ENCODE data around the gene CTNND2. TPM values are rescaled to one million over a fixed set of nuclear protein-coding genes. Genes with fewer than 3 reads are reported as not detected.

Gene CTNND2
- total and polyA plus RNA-seq, 5 donors from 2014 or later = not detected

DNA sequence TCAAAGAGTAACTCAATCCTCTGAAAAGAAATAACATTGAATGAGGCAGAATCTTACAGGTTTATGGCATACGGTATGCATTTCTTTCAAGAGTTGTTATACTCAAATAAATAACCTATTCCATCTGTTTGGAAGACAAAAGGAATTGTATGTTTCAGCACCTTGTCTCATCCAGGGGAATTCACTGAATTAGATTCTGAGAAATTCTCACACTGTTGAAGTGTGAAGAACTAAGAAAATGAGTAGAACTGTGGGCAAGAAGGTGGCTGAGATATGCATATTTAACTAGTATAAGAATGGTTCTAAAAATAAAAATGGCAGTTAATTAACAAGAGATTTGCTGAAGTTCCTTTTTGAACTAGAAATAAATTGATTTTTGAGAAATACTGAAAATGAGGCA, 863.9 kb downstream of the CTNND2 start:
- Histone ChIP-seq H3K9me3 (ENCODE audit: control insufficient read depth in 2 of 2, low read length in 2 of 2) (no peaks in the 10 kb centered on the region), H3K4me3 (ENCODE audit: low read depth, low read length) (no peak overlapping the region), H3K27me3 (ENCODE audit: control insufficient read depth, insufficient read depth, low read length) (no peaks in the 10 kb centered on the region), H3K36me3 (ENCODE audit: control insufficient read depth, insufficient read depth, low read length) (no peaks in the 10 kb centered on the region), H3K4me1 (ENCODE audit: control insufficient read depth, insufficient read depth, low read length, poor library complexity, severe bottlenecking) (no peaks in the 10 kb centered on the region), H3K27ac (ENCODE audit: insufficient read depth, low read length, poor library complexity, severe bottlenecking) (no peak overlapping the region)
- H3K4me1 Mint-ChIP-seq = no peaks in the 10 kb centered on the region
- peaks cover 10% of the 10 kb centered on the region for H3K27me3 Mint-ChIP-seq
- DNase-seq = no peak
- ATAC-seq (ENCODE audit: low read depth in 2 of 2) = no peak
- H3K27ac Mint-ChIP-seq = no peak overlapping the region
- H3K9me3 Mint-ChIP-seq = peaks cover 0 to 3% (median 0%) of the 10 kb centered on the region in 7 donors
- no peak overlapping the region for H3K4me3 Mint-ChIP-seq
- H3K36me3 Mint-ChIP-seq = no peaks in the 10 kb centered on the region

DNA sequence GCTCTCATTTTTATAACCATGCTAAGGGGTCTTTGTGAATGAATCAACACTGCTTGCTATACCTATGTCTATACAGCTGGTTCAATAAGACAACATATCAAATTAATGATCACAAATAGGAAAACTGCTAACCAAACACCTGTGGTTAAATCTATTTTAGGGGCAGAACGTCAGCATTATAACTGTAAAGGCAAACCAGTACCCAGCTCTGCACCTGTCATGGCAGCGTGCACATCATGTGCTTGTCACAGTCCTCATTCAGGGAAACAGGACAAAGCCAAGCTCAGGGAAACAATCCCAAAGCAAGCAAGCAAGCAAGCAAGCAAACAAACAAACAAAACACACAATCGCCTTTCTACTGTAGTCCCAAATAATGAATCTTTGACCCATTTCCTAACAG, 865.5 kb downstream of the CTNND2 start:
- Mint-ChIP-seq H3K27ac (no peak overlapping the region), H3K4me1 (no peaks in the 10 kb centered on the region), H3K27me3 (peaks cover 10% of the 10 kb centered on the region), H3K9me3 (peaks cover 0 to 4% (median 0%) of the 10 kb centered on the region in 7 donors), H3K36me3 (no peaks in the 10 kb centered on the region), H3K4me3 (no peak overlapping the region)
- Histone ChIP-seq H3K4me1 (ENCODE audit: control insufficient read depth, insufficient read depth, low read length, poor library complexity, severe bottlenecking) (no peaks in the 10 kb centered on the region), H3K36me3 (ENCODE audit: control insufficient read depth, insufficient read depth, low read length) (no peaks in the 10 kb centered on the region), H3K4me3 (ENCODE audit: low read depth, low read length) (no peak overlapping the region), H3K27me3 (ENCODE audit: control insufficient read depth, insufficient read depth, low read length) (no peaks in the 10 kb centered on the region), H3K27ac (ENCODE audit: insufficient read depth, low read length, poor library complexity, severe bottlenecking) (no peak overlapping the region), H3K9me3 (ENCODE audit: control insufficient read depth in 2 of 2, low read length in 2 of 2) (no peaks in the 10 kb centered on the region)
- no peak for DNase-seq
- no peak for ATAC-seq (ENCODE audit: low read depth in 2 of 2)

DNA sequence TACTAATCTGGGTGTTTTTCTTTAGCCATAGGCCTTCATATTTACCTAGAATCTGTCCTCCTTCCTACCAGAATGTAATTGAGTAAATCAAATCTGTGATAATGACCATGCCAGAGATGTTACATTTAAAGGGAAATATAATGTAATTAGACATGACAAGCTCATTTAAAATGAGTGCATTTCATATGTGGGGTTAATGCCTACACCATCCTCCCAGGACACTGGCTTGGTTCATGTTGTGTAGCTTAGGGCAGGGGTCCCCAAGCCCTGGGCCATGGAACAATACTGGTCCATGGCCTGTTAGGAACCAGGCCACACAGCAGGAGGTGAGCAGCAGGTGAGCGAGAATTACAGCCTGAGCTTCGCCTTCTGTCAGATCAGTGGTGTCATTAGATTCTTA, 866.3 kb downstream of the CTNND2 start:
- Mint-ChIP-seq H3K4me3 (no peak overlapping the region), H3K27me3 (peaks cover 10% of the 10 kb centered on the region), H3K9me3 (peaks cover 0 to 4% (median 0%) of the 10 kb centered on the region in 7 donors), H3K36me3 (no peaks in the 10 kb centered on the region), H3K4me1 (no peaks in the 10 kb centered on the region), H3K27ac (no peak overlapping the region)
- ATAC-seq (ENCODE audit: low read depth in 2 of 2) (no peak), DNase-seq (no peak)
- Histone ChIP-seq H3K36me3 (ENCODE audit: control insufficient read depth, insufficient read depth, low read length) (no peaks in the 10 kb centered on the region), H3K4me1 (ENCODE audit: control insufficient read depth, insufficient read depth, low read length, poor library complexity, severe bottlenecking) (no peaks in the 10 kb centered on the region), H3K4me3 (ENCODE audit: low read depth, low read length) (no peak overlapping the region), H3K9me3 (ENCODE audit: control insufficient read depth in 2 of 2, low read length in 2 of 2) (no peaks in the 10 kb centered on the region), H3K27ac (ENCODE audit: insufficient read depth, low read length, poor library complexity, severe bottlenecking) (no peak overlapping the region), H3K27me3 (ENCODE audit: control insufficient read depth, insufficient read depth, low read length) (no peaks in the 10 kb centered on the region)

DNA sequence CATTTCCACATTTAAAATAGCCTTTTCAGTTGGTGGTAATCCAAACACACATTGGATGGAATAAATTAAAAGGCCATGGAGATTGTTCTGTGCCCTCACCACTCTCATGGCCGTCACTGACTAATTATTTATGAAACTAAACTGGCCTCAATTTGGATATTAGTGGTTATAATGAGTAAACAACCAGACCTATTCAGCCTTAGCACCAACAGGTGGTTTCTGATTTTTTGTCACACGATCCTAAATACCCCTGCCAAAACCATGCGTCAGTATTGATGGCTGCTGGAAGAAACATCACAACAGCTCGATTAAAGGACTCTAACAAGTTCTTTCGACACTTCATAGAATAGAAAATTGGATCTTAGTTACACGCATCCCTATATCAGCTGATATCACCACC, 867.2 kb downstream of the CTNND2 start:
- no peaks in the 10 kb centered on the region for H3K36me3 ChIP-seq (ENCODE audit: control insufficient read depth, insufficient read depth, low read length)
- DNase-seq (no peak), ATAC-seq (ENCODE audit: low read depth in 2 of 2) (no peak)
- no peaks in the 10 kb centered on the region for H3K4me1 ChIP-seq (ENCODE audit: control insufficient read depth, insufficient read depth, low read length, poor library complexity, severe bottlenecking)
- peaks cover 0 to 4% (median 0%) of the 10 kb centered on the region in 7 donors for H3K9me3 Mint-ChIP-seq
- no peak overlapping the region for H3K27ac Mint-ChIP-seq
- no peak overlapping the region for H3K4me3 ChIP-seq (ENCODE audit: low read depth, low read length)
- H3K27me3 ChIP-seq (ENCODE audit: control insufficient read depth, insufficient read depth, low read length) = no peaks in the 10 kb centered on the region
- H3K4me3 Mint-ChIP-seq = no peak overlapping the region
- H3K27ac ChIP-seq (ENCODE audit: insufficient read depth, low read length, poor library complexity, severe bottlenecking) = no peak overlapping the region
- H3K36me3 Mint-ChIP-seq = no peaks in the 10 kb centered on the region
- H3K4me1 Mint-ChIP-seq = no peaks in the 10 kb centered on the region
- peaks cover 9% of the 10 kb centered on the region for H3K27me3 Mint-ChIP-seq
- no peaks in the 10 kb centered on the region for H3K9me3 ChIP-seq (ENCODE audit: control insufficient read depth in 2 of 2, low read length in 2 of 2)

DNA sequence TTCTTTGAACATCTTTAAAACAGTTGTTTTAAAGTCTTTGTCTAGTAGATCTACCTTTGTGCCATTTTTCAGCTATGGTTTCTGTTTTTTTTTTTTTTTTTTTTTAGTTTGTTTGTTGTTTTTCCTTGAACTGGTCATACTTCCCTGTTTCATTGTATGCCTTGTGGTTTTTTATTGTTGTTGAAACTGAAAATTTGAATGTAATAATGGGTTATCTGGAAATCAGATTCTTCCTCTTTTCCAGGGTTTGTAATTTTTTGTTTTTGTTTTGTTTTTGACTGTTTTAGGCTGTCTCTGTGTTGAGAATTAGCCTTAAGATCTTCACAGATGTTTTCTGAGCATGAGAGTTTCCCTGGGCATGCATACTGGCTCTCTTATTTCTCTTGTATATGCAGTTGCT, 873.6 kb downstream of the CTNND2 start:
- Histone ChIP-seq H3K36me3 (ENCODE audit: control insufficient read depth, insufficient read depth, low read length) (no peaks in the 10 kb centered on the region), H3K4me3 (ENCODE audit: low read depth, low read length) (no peak overlapping the region), H3K27ac (ENCODE audit: insufficient read depth, low read length, poor library complexity, severe bottlenecking) (no peak overlapping the region), H3K4me1 (ENCODE audit: control insufficient read depth, insufficient read depth, low read length, poor library complexity, severe bottlenecking) (no peaks in the 10 kb centered on the region), H3K27me3 (ENCODE audit: control insufficient read depth, insufficient read depth, low read length) (no peaks in the 10 kb centered on the region), H3K9me3 (ENCODE audit: control insufficient read depth in 2 of 2, low read length in 2 of 2) (peaks cover 0 to 6% of the 10 kb centered on the region in 2 experiments)
- no peak for ATAC-seq (ENCODE audit: low read depth in 2 of 2)
- Mint-ChIP-seq H3K9me3 (peaks cover 0 to 12% (median 6%) of the 10 kb centered on the region in 7 donors), H3K27me3 (no peaks in the 10 kb centered on the region), H3K4me3 (no peak overlapping the region), H3K27ac (peak overlapping the region in 1 of 3 donors; percentile 16), H3K4me1 (no peaks in the 10 kb centered on the region), H3K36me3 (no peaks in the 10 kb centered on the region)
- DNase-seq = no peak

DNA sequence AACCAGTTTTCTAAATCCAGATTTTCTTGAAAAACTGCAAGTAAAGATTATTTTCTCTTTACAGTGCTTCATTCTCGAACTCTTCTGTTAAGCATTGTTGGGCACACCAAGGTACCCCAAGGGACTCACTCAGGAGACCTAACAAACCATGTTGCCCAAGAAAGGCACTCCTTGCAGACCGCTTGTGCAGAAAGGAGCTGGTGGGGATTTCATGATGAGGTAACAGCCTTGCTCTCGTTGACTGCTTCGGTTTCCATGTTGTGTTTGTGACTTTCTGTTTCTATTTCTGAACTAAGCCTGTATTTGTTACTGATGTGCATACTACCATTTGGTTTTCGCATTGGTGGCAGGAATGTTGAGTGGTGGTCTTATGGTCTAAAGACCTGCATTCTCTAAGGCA, 876.6 kb downstream of the CTNND2 start:
- H3K9me3 ChIP-seq (ENCODE audit: control insufficient read depth in 2 of 2, low read length in 2 of 2) = peaks cover 0 to 6% of the 10 kb centered on the region in 2 experiments
- no peak for ATAC-seq (ENCODE audit: low read depth in 2 of 2)
- H3K36me3 ChIP-seq (ENCODE audit: control insufficient read depth, insufficient read depth, low read length) = no peaks in the 10 kb centered on the region
- no peak overlapping the region for H3K27ac ChIP-seq (ENCODE audit: insufficient read depth, low read length, poor library complexity, severe bottlenecking)
- no peaks in the 10 kb centered on the region for H3K27me3 ChIP-seq (ENCODE audit: control insufficient read depth, insufficient read depth, low read length)
- no peak overlapping the region for H3K4me3 ChIP-seq (ENCODE audit: low read depth, low read length)
- no peaks in the 10 kb centered on the region for H3K4me1 Mint-ChIP-seq
- no peaks in the 10 kb centered on the region for H3K36me3 Mint-ChIP-seq
- no peak overlapping the region for H3K27ac Mint-ChIP-seq
- DNase-seq = no peak
- no peaks in the 10 kb centered on the region for H3K27me3 Mint-ChIP-seq
- H3K9me3 Mint-ChIP-seq = peaks cover 0 to 9% (median 6%) of the 10 kb centered on the region in 7 donors
- no peak overlapping the region for H3K4me3 Mint-ChIP-seq
- H3K4me1 ChIP-seq (ENCODE audit: control insufficient read depth, insufficient read depth, low read length, poor library complexity, severe bottlenecking) = no peaks in the 10 kb centered on the region

DNA sequence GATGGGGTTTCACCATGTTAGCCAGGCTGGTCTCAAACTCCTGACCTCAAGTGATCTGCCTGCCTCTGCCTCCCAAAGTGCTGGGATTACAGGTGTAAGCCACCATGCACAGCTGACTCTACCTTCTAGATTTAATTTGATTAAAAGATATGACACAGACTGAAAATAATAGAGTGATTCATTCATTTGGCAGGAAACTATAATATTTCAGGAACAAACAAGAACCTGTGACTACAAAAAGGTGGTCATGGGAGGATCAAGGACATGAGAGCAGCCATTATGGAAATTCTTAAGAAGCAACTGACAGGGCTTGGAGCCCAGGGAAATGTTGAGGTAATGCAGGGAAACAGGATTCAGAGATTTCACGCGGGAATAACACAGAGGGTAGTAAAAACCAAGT, 877.7 kb downstream of the CTNND2 start:
- no peaks in the 10 kb centered on the region for H3K4me1 ChIP-seq (ENCODE audit: control insufficient read depth, insufficient read depth, low read length, poor library complexity, severe bottlenecking)
- H3K9me3 ChIP-seq (ENCODE audit: control insufficient read depth in 2 of 2, low read length in 2 of 2) = peaks cover 0 to 6% of the 10 kb centered on the region in 2 experiments
- H3K4me1 Mint-ChIP-seq = no peaks in the 10 kb centered on the region
- H3K4me3 ChIP-seq (ENCODE audit: low read depth, low read length) = no peak overlapping the region
- H3K27me3 Mint-ChIP-seq = no peaks in the 10 kb centered on the region
- DNase-seq (no peak), ATAC-seq (ENCODE audit: low read depth in 2 of 2) (no peak)
- no peak overlapping the region for H3K4me3 Mint-ChIP-seq
- no peak overlapping the region for H3K27ac ChIP-seq (ENCODE audit: insufficient read depth, low read length, poor library complexity, severe bottlenecking)
- no peaks in the 10 kb centered on the region for H3K27me3 ChIP-seq (ENCODE audit: control insufficient read depth, insufficient read depth, low read length)
- no peaks in the 10 kb centered on the region for H3K36me3 ChIP-seq (ENCODE audit: control insufficient read depth, insufficient read depth, low read length)
- H3K36me3 Mint-ChIP-seq = no peaks in the 10 kb centered on the region
- peaks cover 0 to 9% (median 5%) of the 10 kb centered on the region in 7 donors for H3K9me3 Mint-ChIP-seq
- H3K27ac Mint-ChIP-seq = no peak overlapping the region

DNA sequence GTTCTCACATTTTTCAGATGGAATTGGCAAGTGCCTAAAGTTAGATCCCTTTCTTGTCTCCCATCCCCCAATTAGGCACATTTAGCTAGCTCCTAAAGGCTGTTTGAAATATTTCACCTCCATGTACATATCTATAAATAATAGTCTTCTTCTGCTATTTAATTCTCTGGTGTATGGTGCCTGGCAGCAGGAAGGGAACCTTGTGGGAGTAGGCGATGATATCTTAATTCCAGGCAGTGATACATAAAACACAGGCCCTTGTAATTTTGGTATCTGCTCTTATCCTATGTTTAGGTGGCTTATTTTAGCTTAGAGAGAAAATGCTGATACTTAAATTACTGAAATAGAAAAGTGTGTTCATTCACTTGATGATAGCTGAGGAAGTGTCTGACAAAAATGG, 880.3 kb downstream of the CTNND2 start:
- H3K27ac ChIP-seq (ENCODE audit: insufficient read depth, low read length, poor library complexity, severe bottlenecking) = no peak overlapping the region
- H3K27ac Mint-ChIP-seq = no peak overlapping the region
- H3K36me3 Mint-ChIP-seq = no peaks in the 10 kb centered on the region
- no peaks in the 10 kb centered on the region for H3K4me1 ChIP-seq (ENCODE audit: control insufficient read depth, insufficient read depth, low read length, poor library complexity, severe bottlenecking)
- H3K27me3 Mint-ChIP-seq = no peaks in the 10 kb centered on the region
- DNase-seq (no peak), ATAC-seq (ENCODE audit: low read depth in 2 of 2) (no peak)
- no peak overlapping the region for H3K4me3 ChIP-seq (ENCODE audit: low read depth, low read length)
- H3K27me3 ChIP-seq (ENCODE audit: control insufficient read depth, insufficient read depth, low read length) = no peaks in the 10 kb centered on the region
- H3K4me1 Mint-ChIP-seq = no peaks in the 10 kb centered on the region
- H3K36me3 ChIP-seq (ENCODE audit: control insufficient read depth, insufficient read depth, low read length) = no peaks in the 10 kb centered on the region
- H3K9me3 ChIP-seq (ENCODE audit: control insufficient read depth in 2 of 2, low read length in 2 of 2) = no peaks in the 10 kb centered on the region
- H3K9me3 Mint-ChIP-seq = no peaks in the 10 kb centered on the region
- no peak overlapping the region for H3K4me3 Mint-ChIP-seq
